RWPE2 (cell line): ENCODE results near the gene HOXB5.

Source experiments
- ATAC-seq: fragments of 200-7000 bp; cut with Tn5 transposase; 3 replicates; pipeline ENCODE4 v1.9.1; 2021; ENCODE audit warnings: low read depth
- DNase-seq: peaks from one replicate; pipeline ENCODE4 v3.0.0-alpha.2; 2020; ENCODE audit warnings: low spot score
- H3K27ac ChIP-seq: fragments of 450-650 bp; 2 replicates; pipeline ENCODE4 v1.5.1; 2017; ENCODE audit warnings: mild to moderate bottlenecking; ENCODE audit not compliant: poor library complexity, severe bottlenecking
- H3K27me3 ChIP-seq: fragments of 250-450 bp; sonication (Bioruptor Pico); 2 replicates; pipeline ENCODE4 v1.5.1; 2021; ENCODE audit warnings: mild to moderate bottlenecking, moderate library complexity; ENCODE audit not compliant: insufficient read depth, poor library complexity, severe bottlenecking
- H3K36me3 ChIP-seq: fragments of 250-450 bp; sonication (Bioruptor Pico); 2 replicates; pipeline ENCODE4 v1.5.1; 2020; ENCODE audit warnings: low read depth, mild to moderate bottlenecking, moderate library complexity
- H3K4me1 ChIP-seq: fragments of 250-450 bp; sonication (Bioruptor Pico); 2 replicates; pipeline ENCODE4 v1.5.1; 2021; ENCODE audit warnings: mild to moderate bottlenecking, moderate library complexity; ENCODE audit not compliant: insufficient read depth, poor library complexity, severe bottlenecking
- H3K4me3 ChIP-seq: fragments of 250-450 bp; sonication (Bioruptor Pico); 2 replicates; pipeline ENCODE4 v1.5.1; 2021; ENCODE audit warnings: mild to moderate bottlenecking, moderate library complexity; ENCODE audit not compliant: severe bottlenecking
- H3K9me3 ChIP-seq: fragments of 250-450 bp; sonication (Bioruptor Pico); 2 replicates; pipeline ENCODE4 v1.5.1; 2021; ENCODE audit warnings: mild to moderate bottlenecking, moderate library complexity; ENCODE audit not compliant: severe bottlenecking
- CTCF ChIP-seq: fragments of 450-650 bp; IDR thresholded peaks from one replicate; pipeline ENCODE4 v1.5.1; 2017; ENCODE audit warnings: mild to moderate bottlenecking, moderate library complexity; ENCODE audit not compliant: poor library complexity, severe bottlenecking

The HOXB5 gene

GRCh38 chr17:48591255-48592056 lies 2.1 kb downstream of the HOXB5 start:
- Histone ChIP-seq H3K36me3 (no peaks in the 10 kb centered on the region), H3K27me3 (no peaks in the 10 kb centered on the region), H3K4me3 (no peak overlapping the region), H3K27ac (no peak overlapping the region), H3K4me1 (peaks cover 6% of the 10 kb centered on the region), H3K9me3 (no peaks in the 10 kb centered on the region)
- no peak for ATAC-seq
- no peak for DNase-seq
- TF ChIP-seq CTCF, result no peak

GRCh38 chr17:48590607-48591161 lies 2.9 kb downstream of the HOXB5 start:
- DNase-seq (no peak), ATAC-seq (no peak)

GRCh38 chr17:48589831-48590606 lies 3.6 kb downstream of the HOXB5 start, which contains the start of gene HOXB3:
Gene HOXB3 (minus strand): TSS chr17:48590241. CDS start chr17:48552474, 37,767 bp downstream.
- Histone ChIP-seq H3K4me1 (peaks cover 6% of the 10 kb centered on the region), H3K4me3 (no peak within 1 kb of the TSS), H3K27ac (no peak within 1 kb of the TSS), H3K36me3 (no peaks in the 10 kb centered on the region), H3K9me3 (no peaks in the 10 kb centered on the region), H3K27me3 (no peaks in the 10 kb centered on the region)
- no peak for DNase-seq
- no peak for ATAC-seq
- TF ChIP-seq CTCF, result no peak

More at GRCh38 chr17:48590607-48591161, 2.9 kb downstream of the HOXB5 start:
- Histone ChIP-seq H3K9me3 (no peaks in the 10 kb centered on the region), H3K27ac (no peak overlapping the region), H3K27me3 (no peaks in the 10 kb centered on the region), H3K4me1 (peaks cover 6% of the 10 kb centered on the region), H3K36me3 (no peaks in the 10 kb centered on the region), H3K4me3 (no peak overlapping the region)
- TF ChIP-seq CTCF, result no peak

GRCh38 chr17:48589060-48589830 lies 4.3 kb downstream of the HOXB5 start:
- DNase-seq (no peak), ATAC-seq (no peak)
- no peak overlapping the region for H3K27ac ChIP-seq
- H3K4me1 ChIP-seq, result peaks cover 6% of the 10 kb centered on the region
- no peaks in the 10 kb centered on the region for H3K9me3 ChIP-seq
- no peaks in the 10 kb centered on the region for H3K27me3 ChIP-seq
- no peaks in the 10 kb centered on the region for H3K36me3 ChIP-seq
- no peak overlapping the region for H3K4me3 ChIP-seq
- no peak for TF ChIP-seq CTCF
